Measurements from ENCODE around the gene KIF25.

The KIF25 gene

GRCh38 chr6:167997642-167998041 is at the start of gene KIF25:
Gene KIF25 (plus strand): TSS chr6:167997671. CDS start chr6:168029586, 31,915 bp downstream.
- no peak for DNase-seq

GRCh38 chr6:167947716-167948115 is 49.8 kb upstream of the KIF25 start:
- no peak for DNase-seq

DNA sequence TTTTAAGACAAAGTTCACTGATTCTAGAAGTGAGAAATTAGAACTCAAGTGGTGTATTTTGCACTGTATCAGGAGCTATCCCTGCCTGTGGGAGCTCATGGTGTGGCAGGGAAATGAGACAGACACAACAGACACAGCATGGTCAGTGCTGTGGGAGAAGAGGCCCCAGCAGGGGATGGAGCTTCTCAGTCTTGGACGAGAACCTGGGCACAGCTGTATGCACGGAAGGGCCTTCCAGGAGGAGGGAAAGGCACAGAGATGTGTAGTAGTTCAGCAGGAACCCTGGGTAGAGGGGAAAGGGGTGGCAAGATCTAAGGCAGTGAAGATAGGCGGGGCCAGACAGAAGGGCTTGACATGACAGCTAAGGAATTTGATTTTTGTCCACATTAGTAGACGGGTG is 48.8 kb upstream of the KIF25 start:
- no peak for DNase-seq

DNA sequence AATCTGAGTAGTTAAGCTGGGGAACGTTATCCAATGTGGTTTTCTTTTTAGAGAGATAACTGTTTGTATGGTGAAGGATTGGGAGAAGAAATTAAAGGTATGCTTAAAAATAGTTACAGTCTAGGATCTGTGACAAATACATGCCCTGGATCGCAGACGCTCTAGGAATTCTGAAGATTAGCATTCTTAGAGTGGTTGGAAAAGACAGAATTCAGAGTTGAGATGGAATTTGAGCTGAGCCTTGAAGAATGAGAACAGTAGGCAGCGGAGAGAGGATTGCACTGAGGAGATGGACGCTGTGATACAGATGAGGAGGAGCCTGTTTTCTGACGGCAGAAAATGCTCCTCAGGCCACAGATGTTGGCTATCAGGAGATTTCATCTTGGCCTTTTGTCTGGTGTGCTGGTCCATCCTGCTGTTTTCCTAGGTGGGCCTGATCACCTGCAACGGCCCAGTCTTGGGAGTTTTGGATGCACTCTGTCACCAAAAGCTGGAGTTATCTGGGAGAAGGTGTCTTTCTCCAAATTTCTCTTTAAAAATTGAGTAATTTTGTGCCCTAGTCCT is 48.3 kb upstream of the KIF25 start:
- no peak for DNase-seq

GRCh38 chr6:167951781-167952511 is 45.5 kb upstream of the KIF25 start:
- DNase-seq = no peak

DNA sequence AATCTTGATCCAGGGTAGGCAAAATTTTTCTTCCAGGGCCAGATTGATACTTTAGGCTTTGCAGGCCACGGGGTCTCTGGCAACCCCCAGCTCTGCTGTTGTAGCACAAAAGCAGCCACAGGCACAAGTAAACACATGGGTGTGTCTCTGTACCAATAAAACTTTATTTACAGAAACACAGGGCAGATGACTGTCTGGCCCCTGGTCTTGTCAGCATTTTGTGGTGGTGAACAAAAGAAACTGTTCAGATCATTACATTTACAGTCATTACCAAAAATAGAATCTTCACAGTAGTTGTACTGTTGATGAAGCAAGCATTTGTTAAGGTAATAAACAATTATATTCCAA is 45.0 kb upstream of the KIF25 start:
- no peak for DNase-seq

DNA sequence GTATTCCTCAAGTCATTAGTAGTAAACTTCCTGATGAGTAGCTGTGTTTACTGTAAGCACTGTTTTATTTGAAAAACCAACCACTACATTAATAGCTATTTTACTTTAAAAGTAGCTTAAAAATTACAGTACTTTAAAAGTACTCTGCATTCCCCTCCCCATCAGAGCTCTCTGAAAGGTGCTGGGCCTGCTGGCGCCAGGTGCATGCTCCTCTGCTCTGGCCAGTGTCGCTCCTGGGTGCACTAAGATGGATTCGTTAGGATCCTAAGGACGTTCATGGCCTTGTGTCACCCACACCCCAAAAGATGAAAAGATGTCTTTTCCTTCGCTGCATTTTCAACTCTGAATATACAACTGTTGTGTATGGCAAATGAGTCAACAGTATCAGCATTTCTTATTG is 43.9 kb upstream of the KIF25 start:
- DNase-seq = no peak

DNA sequence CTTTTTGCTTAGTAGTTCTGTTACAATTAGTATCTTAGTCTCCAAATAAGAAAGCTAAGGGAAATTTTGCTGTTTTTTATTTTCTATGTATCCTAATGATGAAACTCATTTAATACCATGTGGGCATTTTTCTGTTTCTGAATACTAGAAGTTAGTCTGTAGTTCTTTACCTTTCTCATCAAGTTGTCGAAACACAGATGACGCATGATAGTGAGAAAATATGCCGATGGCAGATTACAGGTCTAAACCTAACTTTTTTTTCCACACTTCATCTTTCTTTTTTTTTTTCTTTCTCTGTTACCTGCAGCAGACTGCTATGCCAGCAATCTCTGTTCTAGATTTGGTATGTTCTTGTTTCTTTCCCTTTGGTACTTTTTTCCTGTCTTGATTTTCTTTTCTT is 43.3 kb upstream of the KIF25 start:
- DNase-seq = no peak

DNA sequence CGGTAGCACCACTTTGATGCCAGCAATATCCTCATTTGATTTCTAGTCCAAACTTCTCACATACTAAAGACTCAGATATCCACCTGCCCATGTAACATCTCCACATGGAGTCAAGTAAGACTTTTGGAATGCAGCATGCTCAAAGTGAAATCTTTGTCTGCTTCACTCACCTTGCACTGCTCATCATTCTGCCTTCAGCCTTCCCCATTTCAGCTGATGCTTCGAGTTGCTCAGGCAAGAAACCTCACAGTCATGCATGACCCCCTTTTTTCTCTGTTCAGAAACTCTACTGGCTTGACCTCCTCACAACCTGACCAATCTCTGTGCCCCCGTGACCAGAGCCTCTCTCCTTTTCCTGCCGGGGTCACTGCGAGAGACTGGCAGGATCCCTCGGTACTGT is 41.0 kb upstream of the KIF25 start:
- DNase-seq = no peak

DNA sequence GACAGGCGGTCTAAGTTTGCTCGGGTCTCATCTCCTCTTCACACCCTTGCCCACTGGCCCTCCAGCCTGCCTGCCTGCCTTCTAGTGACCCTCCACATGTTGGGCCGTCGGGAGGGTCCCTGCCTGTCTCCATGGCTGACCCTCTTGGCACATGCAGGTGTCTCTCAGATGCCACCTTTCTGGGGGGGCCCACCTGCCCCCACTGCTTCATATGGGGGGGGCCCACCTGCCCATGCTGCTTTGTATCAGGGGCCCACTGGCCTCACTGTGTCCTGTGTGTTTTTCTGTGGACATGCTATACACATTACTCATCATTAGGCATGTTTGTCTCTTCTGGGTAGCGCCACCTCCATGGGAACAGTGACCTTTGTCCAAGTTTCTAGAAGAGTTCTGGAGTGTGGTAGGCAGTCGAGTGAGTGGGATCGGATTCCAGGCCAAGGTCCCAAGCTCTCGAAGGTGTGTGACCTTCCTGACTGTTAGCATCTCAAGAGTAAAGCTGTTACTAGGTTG is 40.4 kb upstream of the KIF25 start:
- no peak for DNase-seq

DNA sequence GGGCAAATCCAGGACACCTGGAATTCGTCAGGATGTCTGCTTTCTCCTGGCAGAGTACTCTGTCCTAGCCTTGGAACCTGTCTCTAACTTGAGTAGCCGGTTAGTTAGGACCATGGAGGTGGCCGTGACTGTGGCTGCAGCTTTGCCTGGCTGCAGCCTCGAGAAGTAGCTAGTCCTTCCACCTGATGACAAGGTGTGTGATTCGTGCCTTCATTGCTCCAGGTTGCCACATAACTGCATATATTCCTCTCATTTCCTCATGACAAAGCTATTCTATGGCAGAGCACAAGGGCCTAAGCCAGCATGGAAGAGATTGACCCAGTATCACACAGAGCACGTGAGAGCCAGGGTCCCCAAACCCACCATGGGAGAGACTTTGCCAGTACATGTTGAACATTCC is 39.8 kb upstream of the KIF25 start:
- no peak for DNase-seq

GRCh38 chr6:167960579-167960978 is 36.9 kb upstream of the KIF25 start:
- DNase-seq = no peak

- DNase-seq = no peak
Measured at GRCh38 chr6:167962711-167963110, 34.8 kb upstream of the KIF25 start.

GRCh38 chr6:167963589-167964057 is 33.8 kb upstream of the KIF25 start:
- no peak for DNase-seq

- DNase-seq = no peak
Measured at GRCh38 chr6:167965592-167966539, 31.6 kb upstream of the KIF25 start.

DNA sequence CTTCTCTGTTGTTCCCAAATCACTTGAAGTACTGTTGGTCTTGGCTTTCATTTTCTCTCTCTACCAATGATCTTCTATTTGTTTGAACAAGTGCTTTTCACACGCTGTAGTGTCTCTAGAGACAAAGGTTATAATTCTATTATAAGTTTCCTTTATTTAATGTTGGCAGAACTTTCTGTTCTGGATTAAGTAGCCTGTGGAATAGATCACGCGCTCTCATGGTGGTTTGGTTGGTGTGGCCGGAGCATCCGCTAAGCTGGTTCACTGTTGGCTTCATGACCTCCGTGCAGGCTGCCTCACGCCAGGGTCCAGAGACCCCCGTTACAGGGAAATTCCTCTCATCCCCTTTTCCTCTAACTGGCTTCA is 30.9 kb upstream of the KIF25 start:
- DNase-seq = no peak

GRCh38 chr6:167968091-167968490 is 29.4 kb upstream of the KIF25 start:
- DNase-seq = peak in 1 of 2 experiments; percentile 16

DNA sequence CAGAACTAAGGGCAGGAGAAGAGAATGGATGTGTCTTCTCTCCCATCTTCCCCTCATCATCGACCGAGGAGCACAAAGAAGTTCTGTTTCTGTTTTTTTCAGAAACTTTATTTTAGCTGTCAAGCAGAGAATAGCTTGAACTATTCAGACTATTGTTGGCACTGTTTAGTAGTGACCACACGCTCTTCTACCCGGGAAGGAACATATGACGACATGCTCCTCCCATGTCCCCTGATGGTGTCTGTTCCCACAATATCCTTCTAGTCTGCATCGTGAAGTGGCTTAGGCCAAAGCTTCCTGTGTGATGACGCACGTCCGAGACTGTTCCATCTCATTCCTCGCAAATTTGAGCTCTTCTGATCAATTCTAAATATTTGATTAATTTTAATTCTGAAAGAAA is 27.2 kb upstream of the KIF25 start:
- DNase-seq = no peak

DNA sequence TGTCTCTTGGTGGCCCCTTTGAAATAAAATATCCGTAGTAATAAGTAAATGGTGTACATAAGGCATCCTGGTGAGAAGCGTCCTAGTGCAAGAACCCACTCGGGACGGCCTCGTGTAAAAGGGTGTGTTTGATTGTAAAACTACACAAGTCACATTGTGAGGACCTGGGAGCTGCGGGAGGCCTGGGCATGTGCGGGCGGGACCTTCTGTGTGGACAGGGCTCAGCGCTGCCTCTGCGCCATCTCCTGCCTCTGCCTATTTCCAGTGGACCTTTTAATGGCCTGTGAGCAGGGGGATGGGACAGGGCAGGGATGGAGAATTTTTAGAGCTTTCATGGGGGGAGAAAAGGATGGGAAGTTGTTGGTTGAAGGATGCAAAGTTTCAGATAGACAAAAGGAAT is 25.3 kb upstream of the KIF25 start:
- no peak for DNase-seq

- no peak for DNase-seq
Measured at GRCh38 chr6:167973148-167973885, 24.2 kb upstream of the KIF25 start.

DNA sequence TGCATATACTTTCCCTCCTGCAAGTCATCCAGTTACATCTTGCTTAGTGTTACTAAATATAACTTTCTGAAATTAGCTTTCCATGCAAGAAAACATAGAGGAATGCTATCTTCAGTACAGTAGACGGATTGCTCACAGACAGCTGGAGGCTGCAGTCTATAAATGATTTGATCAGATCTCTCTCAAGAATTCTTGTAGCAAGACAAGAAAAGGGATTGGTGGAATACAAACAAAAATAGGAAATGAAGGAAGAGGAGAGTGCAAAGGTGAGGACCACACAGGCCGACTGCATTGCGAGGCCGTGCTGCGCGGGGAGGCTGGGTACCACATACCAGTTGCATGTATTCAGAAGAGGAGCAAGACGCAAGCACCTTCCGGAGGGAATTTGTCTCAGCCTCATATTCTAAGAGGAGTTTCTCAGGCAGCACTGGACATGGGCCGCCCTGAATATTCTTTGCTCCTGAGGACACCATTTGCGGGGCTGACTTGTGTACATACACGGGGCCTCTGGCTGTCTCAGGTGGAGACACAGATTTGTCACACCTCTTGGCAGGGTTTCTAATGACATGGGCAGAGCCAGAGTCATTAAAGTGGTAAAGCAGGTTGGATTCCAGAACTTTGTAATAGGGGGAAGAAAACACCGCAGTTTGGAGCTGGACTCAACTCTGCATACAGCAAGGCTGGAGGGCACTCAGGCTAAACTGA is 22.7 kb upstream of the KIF25 start:
- DNase-seq = no peak

DNA sequence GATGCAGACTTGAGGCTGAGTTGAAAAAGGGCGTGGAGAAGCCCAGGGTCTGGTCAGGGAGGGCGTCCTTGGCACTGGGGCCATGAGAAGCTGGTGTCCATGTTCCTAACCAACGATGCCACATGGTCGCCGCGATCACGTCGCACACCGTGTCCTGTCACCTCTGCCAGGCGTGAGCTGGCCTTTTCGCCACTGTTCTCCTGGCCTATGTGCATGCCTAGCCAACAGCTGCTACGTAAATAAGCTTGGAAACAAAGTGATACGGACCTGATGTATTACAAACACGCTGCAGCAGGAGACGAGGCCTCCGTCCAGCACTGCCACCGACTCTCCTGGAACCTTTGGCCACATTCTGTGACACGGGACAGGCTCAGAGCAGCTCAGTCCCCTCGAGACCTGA is 22.0 kb upstream of the KIF25 start:
- DNase-seq = no peak

Measured in SW 1271 (cell line).